Pons (tissue), 1 donor: ENCODE measurements around the gene CNTN4.

Source experiments
- DNase-seq: peaks from one replicate; pipeline ENCODE4 v3.0.0-alpha.2; 2016; ENCODE audit warnings: low spot score

Gene CNTN4

GRCh38 chr3:2266606-2267005 is 167.9 kb downstream of the CNTN4 start:
- DNase-seq, result no peak

- DNase-seq, result no peak
Measured at GRCh38 chr3:2268779-2269178, 170.1 kb downstream of the CNTN4 start.

- no peak for DNase-seq
Measured at GRCh38 chr3:2274526-2274925, 175.9 kb downstream of the CNTN4 start.

GRCh38 chr3:2283818-2284217 is 185.2 kb downstream of the CNTN4 start:
- no peak for DNase-seq

GRCh38 chr3:2300938-2301337 is 202.3 kb downstream of the CNTN4 start:
- DNase-seq, result no peak

GRCh38 chr3:2301361-2301760 is 202.7 kb downstream of the CNTN4 start:
- no peak for DNase-seq

- no peak for DNase-seq
Measured at GRCh38 chr3:2303566-2303965, 204.9 kb downstream of the CNTN4 start.

GRCh38 chr3:2311022-2311421 is 212.4 kb downstream of the CNTN4 start:
- DNase-seq, result no peak

GRCh38 chr3:2317521-2317920 is 218.9 kb downstream of the CNTN4 start:
- no peak for DNase-seq

- no peak for DNase-seq
Measured at GRCh38 chr3:2334921-2335320, 236.3 kb downstream of the CNTN4 start.

- DNase-seq, result no peak
Measured at GRCh38 chr3:2343031-2343682, 244.5 kb downstream of the CNTN4 start.

GRCh38 chr3:2352134-2352762 is 253.6 kb downstream of the CNTN4 start:
- DNase-seq, result no peak

GRCh38 chr3:2354702-2355101 is 256.0 kb downstream of the CNTN4 start:
- no peak for DNase-seq

- no peak for DNase-seq
Measured at GRCh38 chr3:2356298-2356950, 257.8 kb downstream of the CNTN4 start.

GRCh38 chr3:2360815-2361214 is 262.1 kb downstream of the CNTN4 start:
- no peak for DNase-seq

- no peak for DNase-seq
Measured at GRCh38 chr3:2362122-2362521, 263.5 kb downstream of the CNTN4 start.

GRCh38 chr3:2363854-2364253 is 265.2 kb downstream of the CNTN4 start:
- DNase-seq, result no peak

GRCh38 chr3:2370317-2370716 is 271.7 kb downstream of the CNTN4 start:
- no peak for DNase-seq

- no peak for DNase-seq
Measured at GRCh38 chr3:2372306-2372705, 273.6 kb downstream of the CNTN4 start.

GRCh38 chr3:2375376-2375775 is 276.7 kb downstream of the CNTN4 start:
- DNase-seq, result no peak

- DNase-seq, result no peak
Measured at GRCh38 chr3:2377281-2377680, 278.6 kb downstream of the CNTN4 start.

- no peak for DNase-seq
Measured at GRCh38 chr3:2390926-2391532, 292.4 kb downstream of the CNTN4 start.

GRCh38 chr3:2391896-2392295 is 293.2 kb downstream of the CNTN4 start:
- no peak for DNase-seq
